ENCODE measurements around the gene DNAJC4. TPM values are rescaled to one million over a fixed set of nuclear protein-coding genes. Genes with fewer than 3 reads are reported as not detected.

DNAJC4 gene
- total RNA-seq, 2 donors from 2014 or later, result 39.9 to 50.3 TPM

DNA sequence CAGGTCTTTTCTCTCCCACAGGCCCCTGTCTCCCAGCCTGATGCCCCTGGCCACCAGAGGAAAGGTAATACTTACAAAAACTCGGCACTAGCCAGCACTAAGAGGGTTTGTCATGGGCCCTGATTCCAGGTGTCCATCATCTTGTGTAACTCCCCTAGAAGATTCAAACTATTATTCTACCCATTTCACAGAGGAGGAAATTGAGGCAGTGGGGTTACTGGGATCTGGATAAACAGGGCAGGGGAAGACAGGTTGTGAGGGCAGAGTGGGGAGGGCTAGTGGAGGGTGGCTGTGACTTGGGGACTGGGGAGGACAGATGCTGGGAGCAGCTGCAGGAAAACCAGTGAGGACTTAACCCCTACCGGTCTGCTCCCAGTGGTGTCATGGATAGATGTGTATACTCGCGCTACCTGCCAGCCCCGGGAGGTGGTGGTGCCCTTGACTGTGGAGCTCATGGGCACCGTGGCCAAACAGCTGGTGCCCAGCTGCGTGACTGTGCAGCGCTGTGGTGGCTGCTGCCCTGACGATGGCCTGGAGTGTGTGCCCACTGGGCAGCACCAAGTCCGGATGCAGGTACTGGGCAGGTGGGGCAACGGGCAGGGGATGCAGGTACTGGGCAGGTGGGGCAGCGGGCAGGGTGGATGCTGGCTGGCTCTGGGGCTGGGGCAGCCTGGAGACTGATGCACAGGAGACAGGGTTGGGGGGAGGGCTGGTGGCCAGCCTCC lies 5.3 kb downstream of the DNAJC4 start:
- H3K9ac ChIP-seq (ENCODE audit: low read depth in 2 of 2, low read length in 2 of 2), result peak overlapping the region; percentile 74 to 77
- DNase-seq, result no peak
- peaks cover 22% of the 10 kb centered on the region for H3K4me1 ChIP-seq
- no peaks in the 10 kb centered on the region for H3K36me3 ChIP-seq
- H3K4me3 ChIP-seq, result peak overlapping the region; percentile 68
- intact Hi-C loops (cut with DNase I), result no loop called here
- no peaks in the 10 kb centered on the region for H3K9me3 ChIP-seq
- no peaks in the 10 kb centered on the region for H3K27me3 ChIP-seq
- H3K27ac ChIP-seq, result peak overlapping the region; percentile 62
- TF ChIP-seq, protein P1, sequence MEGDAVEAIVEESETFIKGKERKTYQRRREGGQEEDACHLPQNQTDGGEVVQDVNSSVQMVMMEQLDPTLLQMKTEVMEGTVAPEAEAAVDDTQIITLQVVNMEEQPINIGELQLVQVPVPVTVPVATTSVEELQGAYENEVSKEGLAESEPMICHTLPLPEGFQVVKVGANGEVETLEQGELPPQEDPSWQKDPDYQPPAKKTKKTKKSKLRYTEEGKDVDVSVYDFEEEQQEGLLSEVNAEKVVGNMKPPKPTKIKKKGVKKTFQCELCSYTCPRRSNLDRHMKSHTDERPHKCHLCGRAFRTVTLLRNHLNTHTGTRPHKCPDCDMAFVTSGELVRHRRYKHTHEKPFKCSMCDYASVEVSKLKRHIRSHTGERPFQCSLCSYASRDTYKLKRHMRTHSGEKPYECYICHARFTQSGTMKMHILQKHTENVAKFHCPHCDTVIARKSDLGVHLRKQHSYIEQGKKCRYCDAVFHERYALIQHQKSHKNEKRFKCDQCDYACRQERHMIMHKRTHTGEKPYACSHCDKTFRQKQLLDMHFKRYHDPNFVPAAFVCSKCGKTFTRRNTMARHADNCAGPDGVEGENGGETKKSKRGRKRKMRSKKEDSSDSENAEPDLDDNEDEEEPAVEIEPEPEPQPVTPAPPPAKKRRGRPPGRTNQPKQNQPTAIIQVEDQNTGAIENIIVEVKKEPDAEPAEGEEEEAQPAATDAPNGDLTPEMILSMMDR (IDR thresholded peaks at IDR 0.05), result no peak

DNA sequence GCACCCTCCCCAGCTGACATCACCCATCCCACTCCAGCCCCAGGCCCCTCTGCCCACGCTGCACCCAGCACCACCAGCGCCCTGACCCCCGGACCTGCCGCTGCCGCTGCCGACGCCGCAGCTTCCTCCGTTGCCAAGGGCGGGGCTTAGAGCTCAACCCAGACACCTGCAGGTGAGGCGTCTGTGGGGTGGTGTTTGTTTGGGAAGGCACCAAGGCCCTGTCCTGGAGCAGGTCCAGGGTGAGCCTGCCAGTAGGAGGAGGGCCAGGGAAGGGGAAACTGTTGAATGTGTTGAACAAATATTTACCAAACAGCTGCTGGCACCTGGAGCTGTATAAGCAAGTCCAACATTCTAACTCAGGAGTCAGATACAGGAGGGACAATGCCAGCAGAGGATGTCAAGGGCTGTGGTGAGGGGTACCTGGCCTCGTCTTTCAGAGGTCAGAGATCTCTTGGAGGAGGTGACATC lies 7.2 kb downstream of the DNAJC4 start:
- intact Hi-C loops (cut with DNase I), result no loop called here
- Histone ChIP-seq H3K4me3 (no peak overlapping the region), H3K27ac (peak overlapping the region; percentile 77), H3K36me3 (no peaks in the 10 kb centered on the region), H3K27me3 (no peaks in the 10 kb centered on the region), H3K9ac (ENCODE audit: low read depth in 2 of 2, low read length in 2 of 2) (peak overlapping the region; percentile 8 to 91), H3K4me1 (peaks cover 23% of the 10 kb centered on the region), H3K9me3 (no peaks in the 10 kb centered on the region)
- TF ChIP-seq, protein P1 (IDR thresholded peaks at IDR 0.05), result no peak
- DNase-seq, result peak; percentile 95

DNA sequence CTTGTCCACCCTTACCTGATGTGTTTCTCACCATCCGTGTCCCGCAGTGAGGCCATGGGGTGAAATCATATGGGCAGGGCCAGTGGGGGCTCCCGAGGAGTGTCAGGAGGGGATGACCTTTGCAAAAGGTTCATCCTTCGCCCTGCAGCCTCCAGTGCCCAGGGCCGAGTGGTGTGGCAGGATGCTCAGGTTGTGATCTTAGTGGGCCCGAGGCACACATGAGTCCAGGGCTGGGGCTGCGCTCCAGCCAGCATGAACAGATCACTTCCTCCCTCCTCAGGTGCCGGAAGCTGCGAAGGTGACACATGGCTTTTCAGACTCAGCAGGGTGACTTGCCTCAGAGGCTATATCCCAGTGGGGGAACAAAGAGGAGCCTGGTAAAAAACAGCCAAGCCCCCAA lies 7.7 kb downstream of the DNAJC4 start:
- peak overlapping the region; percentile 8 to 91 for H3K9ac ChIP-seq (ENCODE audit: low read depth in 2 of 2, low read length in 2 of 2)
- no peaks in the 10 kb centered on the region for H3K36me3 ChIP-seq
- H3K27me3 ChIP-seq, result no peaks in the 10 kb centered on the region
- intact Hi-C loops (cut with DNase I), result no loop called here
- no peak for DNase-seq
- H3K4me3 ChIP-seq, result no peak overlapping the region
- H3K9me3 ChIP-seq, result no peaks in the 10 kb centered on the region
- peaks cover 26% of the 10 kb centered on the region for H3K4me1 ChIP-seq
- TF ChIP-seq, protein P1 (IDR thresholded peaks at IDR 0.05), result no peak
- H3K27ac ChIP-seq, result peak overlapping the region; percentile 77

DNA sequence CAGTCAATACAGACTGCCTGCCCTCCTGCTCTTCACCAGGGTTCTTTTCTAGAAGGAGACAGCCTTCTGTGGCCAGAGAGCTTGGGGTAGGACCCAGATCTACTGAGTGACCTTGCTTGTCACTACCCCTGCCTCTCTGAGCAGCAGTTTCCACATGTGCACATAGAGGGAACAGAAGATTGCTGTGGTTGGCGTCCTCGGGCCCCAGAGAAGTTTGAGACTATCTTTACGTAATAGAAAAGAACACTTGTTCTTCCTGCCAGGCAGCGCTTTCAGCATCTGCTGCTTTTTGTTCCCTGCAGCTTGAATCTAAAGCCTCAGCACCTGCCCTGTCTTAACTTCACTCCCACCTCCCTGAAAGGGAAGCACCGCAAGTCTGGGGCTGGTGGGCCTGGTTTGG lies 8.7 kb downstream of the DNAJC4 start:
- TF ChIP-seq, protein P1 (IDR thresholded peaks at IDR 0.05), result no peak
- Histone ChIP-seq H3K27me3 (no peaks in the 10 kb centered on the region), H3K4me1 (peaks cover 26% of the 10 kb centered on the region), H3K4me3 (no peak overlapping the region), H3K9ac (ENCODE audit: low read depth in 2 of 2, low read length in 2 of 2) (peak overlapping the region in 1 of 2 donors; percentile 91), H3K36me3 (no peaks in the 10 kb centered on the region), H3K9me3 (no peaks in the 10 kb centered on the region), H3K27ac (peak overlapping the region; percentile 98)
- no peak for DNase-seq
- intact Hi-C loops (cut with DNase I), result no loop called here

DNA sequence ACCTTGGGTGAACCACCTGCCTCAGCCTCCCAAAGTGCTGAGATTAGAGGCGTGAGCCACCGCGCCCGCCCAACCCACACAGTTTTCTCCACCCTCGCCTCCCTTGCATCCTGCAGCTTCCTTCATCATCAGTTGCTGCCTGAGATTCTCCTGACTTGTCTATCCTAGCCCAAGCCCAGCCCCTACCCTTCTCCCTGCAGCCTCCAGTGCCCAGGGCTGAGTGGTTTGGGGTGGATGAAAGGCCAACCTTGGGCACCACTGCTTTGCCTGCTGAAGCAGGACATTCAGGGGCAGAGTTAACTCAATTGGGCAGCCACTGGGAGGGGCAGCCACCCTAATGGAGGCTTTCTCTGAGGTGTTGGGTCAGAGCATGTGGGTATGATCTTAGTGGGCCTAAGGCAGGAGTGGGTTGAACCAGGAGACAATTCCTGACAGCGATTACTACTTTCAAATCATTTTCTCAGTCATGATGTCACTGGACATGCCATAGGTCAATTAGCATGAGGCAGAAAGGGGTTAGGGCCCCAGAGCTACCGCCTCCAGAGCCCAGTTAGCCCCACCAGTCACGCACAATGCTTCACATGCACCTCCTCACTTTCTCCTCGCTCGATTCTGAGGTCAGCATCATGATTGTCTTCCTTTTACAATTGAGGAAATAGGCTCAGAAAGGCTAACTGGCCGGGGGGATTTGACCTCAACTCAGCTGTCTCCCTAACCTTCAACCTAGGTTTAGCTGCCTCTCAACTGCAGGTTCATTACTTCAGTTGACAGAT lies 9.5 kb downstream of the DNAJC4 start:
- H3K9me3 ChIP-seq, result no peaks in the 10 kb centered on the region
- DNase-seq, result no peak
- TF ChIP-seq, protein P1 (IDR thresholded peaks at IDR 0.05), result no peak
- H3K36me3 ChIP-seq, result no peaks in the 10 kb centered on the region
- peak overlapping the region; percentile 95 for H3K4me3 ChIP-seq
- peak overlapping the region; percentile 98 for H3K27ac ChIP-seq
- peaks cover 26% of the 10 kb centered on the region for H3K4me1 ChIP-seq
- H3K27me3 ChIP-seq, result no peaks in the 10 kb centered on the region
- intact Hi-C loops (cut with DNase I), result no loop called here
- H3K9ac ChIP-seq (ENCODE audit: low read depth in 2 of 2, low read length in 2 of 2), result peak overlapping the region; percentile 84 to 94
